PC-9 (cell line): ENCODE measurements around the gene ADAR.

ENCODE experiments used
- EZH2 ChIP-seq: fragments of 200-600 bp; sonication (generic); IDR thresholded peaks from 2 replicates; pipeline ENCODE4 v1.8.0; 2017; ENCODE audit warnings: antibody characterized with exemption, low read depth
- TF ChIP-seq, protein P1 (sequence below): fragments of 200-600 bp; sonication (generic); conservative IDR thresholded peaks from 2 replicates; pipeline ENCODE4 v1.6.1; 2017; ENCODE audit warnings: mixed run types, antibody characterized with exemption, mild to moderate bottlenecking, moderate library complexity

- TF ChIP-seq, protein P1, sequence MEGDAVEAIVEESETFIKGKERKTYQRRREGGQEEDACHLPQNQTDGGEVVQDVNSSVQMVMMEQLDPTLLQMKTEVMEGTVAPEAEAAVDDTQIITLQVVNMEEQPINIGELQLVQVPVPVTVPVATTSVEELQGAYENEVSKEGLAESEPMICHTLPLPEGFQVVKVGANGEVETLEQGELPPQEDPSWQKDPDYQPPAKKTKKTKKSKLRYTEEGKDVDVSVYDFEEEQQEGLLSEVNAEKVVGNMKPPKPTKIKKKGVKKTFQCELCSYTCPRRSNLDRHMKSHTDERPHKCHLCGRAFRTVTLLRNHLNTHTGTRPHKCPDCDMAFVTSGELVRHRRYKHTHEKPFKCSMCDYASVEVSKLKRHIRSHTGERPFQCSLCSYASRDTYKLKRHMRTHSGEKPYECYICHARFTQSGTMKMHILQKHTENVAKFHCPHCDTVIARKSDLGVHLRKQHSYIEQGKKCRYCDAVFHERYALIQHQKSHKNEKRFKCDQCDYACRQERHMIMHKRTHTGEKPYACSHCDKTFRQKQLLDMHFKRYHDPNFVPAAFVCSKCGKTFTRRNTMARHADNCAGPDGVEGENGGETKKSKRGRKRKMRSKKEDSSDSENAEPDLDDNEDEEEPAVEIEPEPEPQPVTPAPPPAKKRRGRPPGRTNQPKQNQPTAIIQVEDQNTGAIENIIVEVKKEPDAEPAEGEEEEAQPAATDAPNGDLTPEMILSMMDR = no peak
- no peak for TF ChIP-seq EZH2
Observed at GRCh38 chr1:154641534-154641933, 33.5 kb upstream of the ADAR start.
